C4-2B (cell line): ENCODE measurements around the gene DCTN3.

Source experiments
- CTCF ChIP-seq: fragments of 450-650 bp; conservative IDR thresholded peaks from 2 replicates; pipeline ENCODE4 v1.5.1; 2017; ENCODE audit warnings: mild to moderate bottlenecking
- ZFX ChIP-seq: fragments of 450-650 bp; IDR thresholded peaks from 2 replicates; pipeline ENCODE4 v1.6.1; 2017

- TF ChIP-seq CTCF = no peak
- TF ChIP-seq ZFX = no peak
Measured at GRCh38 chr9:34574571-34574970, 45.7 kb downstream of the DCTN3 start.
